Pancreas (tissue), 10 donors: ENCODE data around the gene DDX51. TPM values are rescaled to one million over a fixed set of nuclear protein-coding genes. Genes with fewer than 3 reads are reported as not detected.

ENCODE experiments used
- ATAC-seq, 4 donors: fragments of 200-7000 bp; cut with Tn5 transposase; one replicate each; pipeline versions ENCODE4 v1.8.0 to v1.9.1; 2020; ENCODE audit warnings: mild to moderate bottlenecking in 4 of 4, moderate library complexity in 4 of 4
- DNase-seq, 6 donors: peaks; one replicate each; pipeline ENCODE4 v3.0.0-alpha.2; 2020
- FAIRE-seq: peaks from 2 replicates; lab custom pipeline; 2012; peaks lifted over from hg19 to GRCh38; lab: Jason Lieb, UNC
- H3K27ac ChIP-seq, 4 donors: fragments of 200-600 bp; sonication (generic); 1 replicate in 3 of 4; 2 replicates in 1 of 4; pipeline versions ENCODE4 v1.5.0 to v1.8.0; 2020
- H3K27me3 ChIP-seq, 4 donors: fragments of 200-600 bp; one replicate each; pipeline ENCODE4 v1.8.0; 2021
- H3K36me3 ChIP-seq, 3 donors: fragments of 200-600 bp; sonication (generic) in 1 of 3; one replicate each; pipeline versions ENCODE4 v1.5.0 to v1.8.0; 2020 to 2021
- H3K4me1 ChIP-seq, 3 donors: fragments of 200-600 bp; one replicate each; pipeline ENCODE4 v1.8.0; 2021
- H3K4me3 ChIP-seq, 4 donors: fragments of 200-600 bp; sonication (generic) in 2 of 4; one replicate each; pipeline versions ENCODE4 v1.5.0 to v1.8.0; 2020 to 2021
- H3K9me3 ChIP-seq, 4 donors: fragments of 200-600 bp; one replicate each; pipeline ENCODE4 v1.8.0; 2021
- WGBS, 2 donors: extraction: QIAGEN DNeasy Blood & Tissue Kit; methylation state at CpG; one replicate each; pipeline ENCODE4 v1.1.7; 2013; 5-methylcytosine and 5-hydroxymethylcytosine counted together
- intact Hi-C, 3 donors: fragments of 100-400 bp; cut with DNase I; formaldehyde crosslinking; loops; one replicate each; pipeline versions ENCODE4 v1.11.1 to v1.14.2; 2022
- polyA plus RNA-seq, 2 donors: library from polyadenylated mRNA; stranded (reverse); fragments of 200-250 nt; gene quantifications; one replicate each; pipeline ENCODE4 v1.2.3, GENCODE V29; 2013
- total RNA-seq, 6 donors: library from RNA; stranded (reverse); fragmentation: NEBNext Ultra II Directional in 4 of 6; extraction: Animal tissue kit (Norgen Biotek cat#: 25700) in 4 of 6; gene quantifications; one replicate each; pipeline versions ENCODE4 v1.2.1 to v1.2.4, GENCODE V29; 2021 to 2023
- TF ChIP-seq, protein P1 (sequence below), 4 donors: fragments of 200-600 bp; sonication (generic) in 3 of 4; IDR thresholded peaks; one replicate each; pipeline versions ENCODE4 v1.5.0 to v1.8.0; 2021; ENCODE audit warnings: antibody characterized with exemption in 4 of 4
- donor health status: healthy with polysubstance abuse.
- donor health status: DM: no; HTN: no; CAD: no; lungs with moderate emphysema.
- donor health status: DM: no; HTN: no; CAD: no.
- donor health status: control.
- donor health status: control.
- donor health status: Bipolar disorder and iron deficiency.
- donor health status: DM: yes; HTN: yes; CAD: no.
- donor health status: DM: no; HTN: no; CAD: no.
- donor health status: DM: no; HTN: no; CAD: no.
- donor health status: DM: yes; HTN: yes; CAD: no.

DDX51 gene
- total and polyA plus RNA-seq, 8 donors: 7.8 to 46.7 (median 13.7) TPM

DNA sequence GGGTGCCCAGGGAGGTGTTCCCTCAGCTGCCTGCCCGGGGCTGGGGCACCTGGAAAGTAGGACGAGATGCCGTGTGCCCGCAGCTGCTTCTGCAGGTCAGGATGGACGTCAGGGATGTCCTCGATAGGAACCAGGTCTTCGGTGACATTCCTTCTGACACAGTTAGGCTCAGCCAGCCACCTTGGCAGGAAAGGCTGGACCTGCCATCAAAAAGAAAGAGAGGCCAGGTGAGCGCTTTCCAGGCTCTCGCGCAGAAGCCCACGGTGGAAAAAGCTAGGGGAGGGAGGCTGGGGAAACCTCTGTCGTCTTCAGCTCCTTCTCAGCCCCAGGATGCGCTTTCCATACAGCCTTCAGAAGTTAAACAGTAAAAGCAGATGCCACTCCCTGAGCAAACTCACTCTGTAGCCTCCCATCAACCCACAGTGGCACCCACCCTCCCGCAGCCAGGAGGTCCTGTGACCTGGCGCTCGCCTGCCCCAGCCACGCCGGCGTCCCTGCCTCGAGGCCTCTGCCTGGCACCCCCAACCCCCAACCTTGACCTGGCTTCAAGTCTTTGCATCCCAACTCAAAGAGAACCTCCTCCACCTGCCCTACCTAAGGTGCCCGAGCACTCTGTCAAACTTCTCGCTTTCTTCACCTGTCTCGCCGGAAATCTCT is 1.3 kb downstream of the DDX51 start:
- ATAC-seq (no peak), DNase-seq (peak in 2 of 6 donors; percentile 16 to 67), FAIRE-seq (no peak)
- TF ChIP-seq, protein P1, sequence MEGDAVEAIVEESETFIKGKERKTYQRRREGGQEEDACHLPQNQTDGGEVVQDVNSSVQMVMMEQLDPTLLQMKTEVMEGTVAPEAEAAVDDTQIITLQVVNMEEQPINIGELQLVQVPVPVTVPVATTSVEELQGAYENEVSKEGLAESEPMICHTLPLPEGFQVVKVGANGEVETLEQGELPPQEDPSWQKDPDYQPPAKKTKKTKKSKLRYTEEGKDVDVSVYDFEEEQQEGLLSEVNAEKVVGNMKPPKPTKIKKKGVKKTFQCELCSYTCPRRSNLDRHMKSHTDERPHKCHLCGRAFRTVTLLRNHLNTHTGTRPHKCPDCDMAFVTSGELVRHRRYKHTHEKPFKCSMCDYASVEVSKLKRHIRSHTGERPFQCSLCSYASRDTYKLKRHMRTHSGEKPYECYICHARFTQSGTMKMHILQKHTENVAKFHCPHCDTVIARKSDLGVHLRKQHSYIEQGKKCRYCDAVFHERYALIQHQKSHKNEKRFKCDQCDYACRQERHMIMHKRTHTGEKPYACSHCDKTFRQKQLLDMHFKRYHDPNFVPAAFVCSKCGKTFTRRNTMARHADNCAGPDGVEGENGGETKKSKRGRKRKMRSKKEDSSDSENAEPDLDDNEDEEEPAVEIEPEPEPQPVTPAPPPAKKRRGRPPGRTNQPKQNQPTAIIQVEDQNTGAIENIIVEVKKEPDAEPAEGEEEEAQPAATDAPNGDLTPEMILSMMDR (IDR thresholded peaks at IDR 0.05): no peak
- Histone ChIP-seq H3K4me1 (peaks cover 4 to 16% (median 8%) of the 10 kb centered on the region in 3 donors), H3K36me3 (peaks cover 0 to 34% (median 19%) of the 10 kb centered on the region in 3 donors), H3K9me3 (no peaks in the 10 kb centered on the region), H3K4me3 (peak overlapping the region; percentile 68 to 95 (median 91)), H3K27me3 (no peaks in the 10 kb centered on the region), H3K27ac (no peak overlapping the region)
- intact Hi-C loops: no loop called here
- 64 to 71% methylated on average over 24 of the region's 24 CpGs for WGBS, 2 donors

DNA sequence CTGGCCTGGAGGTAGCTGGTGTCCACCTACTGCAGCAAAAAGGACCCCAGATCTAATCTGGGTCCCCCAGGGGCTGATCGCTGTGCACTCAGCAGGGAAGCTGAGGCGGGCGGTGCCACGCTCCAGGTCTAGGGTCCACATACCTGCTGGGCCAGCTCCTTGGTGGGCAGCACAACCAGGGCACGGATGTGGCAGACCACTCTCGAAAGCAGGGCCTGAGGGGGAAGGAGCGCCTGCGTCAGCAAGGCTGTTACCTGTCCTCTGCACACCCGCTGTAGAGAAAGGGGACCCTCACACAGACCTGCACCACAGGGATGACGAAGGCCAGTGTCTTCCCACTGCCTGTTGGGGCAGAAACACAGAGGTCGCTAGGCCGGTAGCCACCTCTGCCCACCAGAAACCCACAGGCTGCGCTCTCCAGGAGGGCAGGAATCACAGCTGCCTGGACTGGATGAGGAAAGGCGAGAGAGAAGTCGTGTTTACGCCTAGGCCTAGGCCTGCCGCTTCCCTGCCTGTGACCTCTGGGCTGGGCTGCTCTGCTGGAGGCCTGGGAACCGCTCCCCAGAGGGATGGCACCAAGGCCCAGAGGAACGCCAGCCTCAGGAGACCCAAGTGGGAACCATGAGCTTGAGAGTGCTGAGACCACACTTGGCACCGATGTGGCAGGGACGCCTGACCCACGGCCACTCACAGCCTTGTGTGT is 2.0 kb downstream of the DDX51 start:
- Histone ChIP-seq H3K27ac (no peak overlapping the region), H3K9me3 (no peaks in the 10 kb centered on the region), H3K27me3 (no peaks in the 10 kb centered on the region), H3K36me3 (peaks cover 0 to 34% (median 19%) of the 10 kb centered on the region in 3 donors), H3K4me1 (peaks cover 4 to 16% (median 8%) of the 10 kb centered on the region in 3 donors), H3K4me3 (no peak overlapping the region)
- FAIRE-seq (no peak), DNase-seq (peak in 2 of 6 donors; percentile 31 to 69), ATAC-seq (no peak)
- TF ChIP-seq, protein P1 (IDR thresholded peaks at IDR 0.05): no peak
- intact Hi-C loops: no loop called here
- 94% methylated on average over 21 to 22 of the region's 22 CpGs for WGBS, 2 donors

DNA sequence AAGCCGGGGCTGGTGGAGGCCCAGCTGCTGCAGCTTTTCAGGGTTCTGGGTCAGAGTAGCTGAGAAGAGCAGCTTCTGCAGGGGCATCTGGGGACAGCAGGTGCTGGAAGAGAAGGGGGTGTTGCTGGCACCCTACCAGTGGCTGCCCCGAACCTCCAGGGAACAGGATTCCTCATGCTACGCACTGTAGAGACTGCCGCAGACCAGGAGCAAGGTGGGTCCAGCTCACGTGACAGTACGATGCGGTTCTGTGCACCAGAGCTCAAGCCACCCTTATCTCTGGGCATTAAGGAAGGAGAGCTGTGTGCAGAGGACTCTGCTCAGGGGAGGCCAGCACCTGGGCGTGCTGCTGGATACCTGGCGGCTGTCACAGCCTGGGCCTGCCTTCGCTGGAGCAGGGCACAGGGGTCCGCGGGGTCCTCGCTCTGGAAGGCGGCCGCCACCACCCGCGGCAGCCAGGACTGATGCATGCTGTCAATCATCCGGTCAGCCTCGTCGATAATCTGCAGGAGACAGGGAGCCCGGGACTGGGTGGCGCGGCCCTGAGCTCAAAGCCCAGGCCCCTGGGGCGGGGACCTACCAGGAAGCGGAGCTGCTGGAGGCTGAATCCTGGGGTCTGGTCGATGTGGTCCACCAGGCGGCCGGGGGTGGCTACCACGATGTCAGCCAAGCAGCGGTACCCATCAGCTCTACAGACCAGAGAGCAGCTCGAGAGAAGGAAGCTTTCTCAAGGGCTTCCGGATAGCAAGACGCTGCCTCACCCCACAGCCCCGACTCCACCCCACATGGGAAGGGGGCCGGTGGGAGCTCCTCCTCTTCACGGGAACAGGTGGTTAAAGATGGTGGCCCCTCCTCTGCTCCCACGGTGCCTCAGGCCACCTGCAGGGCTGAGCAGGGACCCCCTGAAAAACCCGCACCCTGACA is 2.9 kb downstream of the DDX51 start:
- TF ChIP-seq, protein P1 (IDR thresholded peaks at IDR 0.05): no peak
- Histone ChIP-seq H3K36me3 (peaks cover 0 to 34% (median 19%) of the 10 kb centered on the region in 3 donors), H3K4me1 (peaks cover 4 to 16% (median 8%) of the 10 kb centered on the region in 3 donors), H3K27ac (no peak overlapping the region), H3K9me3 (no peaks in the 10 kb centered on the region), H3K4me3 (no peak overlapping the region), H3K27me3 (no peaks in the 10 kb centered on the region)
- ATAC-seq (no peak), FAIRE-seq (no peak), DNase-seq (peak in 1 of 6 donors; percentile 67)
- whole genome bisulfite sequencing, 2 donors: 92 to 94% methylated on average over 38 of the region's 38 CpGs
- intact Hi-C loops: no loop called here

DNA sequence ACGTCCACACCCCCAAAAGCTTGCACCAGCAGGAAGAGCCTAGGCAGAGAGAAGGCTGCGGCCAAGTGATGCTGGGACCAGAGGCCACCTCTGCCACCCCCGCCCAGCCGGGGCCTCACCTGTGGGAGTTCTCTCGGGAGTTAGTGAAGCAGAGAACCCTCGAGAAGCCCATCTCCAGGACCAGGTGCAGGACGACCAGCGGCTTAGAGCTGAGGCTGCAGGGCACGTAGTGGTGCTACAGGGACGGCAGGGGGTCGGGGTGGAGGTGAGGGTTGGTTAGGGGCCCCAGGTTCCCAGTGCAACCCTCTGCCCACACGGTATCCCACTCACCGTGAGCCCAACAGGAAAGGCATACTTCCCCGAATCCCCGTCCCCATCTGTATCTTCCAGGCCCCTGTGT is 3.6 kb downstream of the DDX51 start:
- 92 to 94% methylated on average over 15 of the region's 15 CpGs for WGBS, 2 donors
- Histone ChIP-seq H3K27ac (no peak overlapping the region), H3K36me3 (peaks cover 0 to 34% (median 19%) of the 10 kb centered on the region in 3 donors), H3K9me3 (no peaks in the 10 kb centered on the region), H3K4me1 (peaks cover 4 to 14% (median 8%) of the 10 kb centered on the region in 3 donors), H3K27me3 (no peaks in the 10 kb centered on the region), H3K4me3 (no peak overlapping the region)
- no peak for FAIRE-seq
- no peak for ATAC-seq
- intact Hi-C loops: no loop called here
- TF ChIP-seq, protein P1 (IDR thresholded peaks at IDR 0.05): no peak
- peak in 2 of 6 donors; percentile 11 to 73 for DNase-seq
